Upper lobe of left lung (tissue), 4 donors: Measurements from ENCODE around the gene MAMLD1.

Experiments
- EP300 ChIP-seq, 4 donors: sonication (generic); formaldehyde crosslinking; IDR thresholded peaks; one replicate each; pipeline ENCODE4 v1.5.1; 2017; ENCODE audit warnings: antibody characterized with exemption in 4 of 4, control low read depth in 2 of 4
- POLR2A ChIP-seq, 4 donors: fragments of 450-650 bp; IDR thresholded peaks; one replicate each; pipeline ENCODE4 v1.5.1; 2016 to 2017; ENCODE audit warnings: antibody characterized with exemption in 4 of 4, mild to moderate bottlenecking in 2 of 4
- TF ChIP-seq, protein P1 (sequence below), 6 experiments: fragments of 450-650 bp in 4 of 6; fragments of 200-600 bp in 2 of 6; sonication (generic) in 2 of 6; IDR thresholded peaks; one replicate each; pipeline ENCODE4 v1.5.1; 2016 to 2019; ENCODE audit warnings: antibody characterized with exemption in 6 of 6

DNA sequence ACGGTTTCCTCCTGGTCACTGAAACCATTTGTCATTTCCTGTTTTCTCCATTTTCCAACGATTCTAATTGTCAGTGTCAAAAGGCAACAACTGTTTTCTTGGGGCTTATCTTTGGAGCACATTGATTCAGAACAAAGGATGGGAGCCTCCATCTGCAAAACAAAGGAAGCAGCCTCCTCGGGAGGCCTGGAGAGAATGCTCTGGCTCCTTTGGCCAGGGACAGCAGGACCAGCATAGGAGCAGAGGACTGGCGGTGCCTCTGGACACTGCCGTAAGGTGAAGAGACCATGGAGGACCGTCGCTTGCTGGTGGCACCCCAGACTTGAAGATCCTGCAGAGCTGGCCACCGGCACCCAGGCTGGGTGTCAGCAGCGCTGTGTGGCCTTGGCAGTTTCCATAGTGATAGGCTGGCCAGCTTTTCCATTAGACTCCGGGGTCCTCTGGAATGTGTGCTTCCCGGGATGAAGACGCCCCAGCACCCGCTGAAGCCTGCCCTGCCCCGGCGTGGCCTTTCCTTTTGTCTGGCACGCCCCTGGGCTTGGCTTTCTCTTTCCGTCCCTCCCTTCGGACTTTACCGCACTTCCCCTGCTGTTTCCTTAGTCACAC, 144.2 kb downstream of the MAMLD1 start:
- TF ChIP-seq, protein P1, sequence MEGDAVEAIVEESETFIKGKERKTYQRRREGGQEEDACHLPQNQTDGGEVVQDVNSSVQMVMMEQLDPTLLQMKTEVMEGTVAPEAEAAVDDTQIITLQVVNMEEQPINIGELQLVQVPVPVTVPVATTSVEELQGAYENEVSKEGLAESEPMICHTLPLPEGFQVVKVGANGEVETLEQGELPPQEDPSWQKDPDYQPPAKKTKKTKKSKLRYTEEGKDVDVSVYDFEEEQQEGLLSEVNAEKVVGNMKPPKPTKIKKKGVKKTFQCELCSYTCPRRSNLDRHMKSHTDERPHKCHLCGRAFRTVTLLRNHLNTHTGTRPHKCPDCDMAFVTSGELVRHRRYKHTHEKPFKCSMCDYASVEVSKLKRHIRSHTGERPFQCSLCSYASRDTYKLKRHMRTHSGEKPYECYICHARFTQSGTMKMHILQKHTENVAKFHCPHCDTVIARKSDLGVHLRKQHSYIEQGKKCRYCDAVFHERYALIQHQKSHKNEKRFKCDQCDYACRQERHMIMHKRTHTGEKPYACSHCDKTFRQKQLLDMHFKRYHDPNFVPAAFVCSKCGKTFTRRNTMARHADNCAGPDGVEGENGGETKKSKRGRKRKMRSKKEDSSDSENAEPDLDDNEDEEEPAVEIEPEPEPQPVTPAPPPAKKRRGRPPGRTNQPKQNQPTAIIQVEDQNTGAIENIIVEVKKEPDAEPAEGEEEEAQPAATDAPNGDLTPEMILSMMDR (IDR thresholded peaks at IDR 0.05): no peak
- no peak for TF ChIP-seq POLR2A (IDR thresholded peaks at IDR 0.05)
- no peak for TF ChIP-seq EP300 (IDR thresholded peaks at IDR 0.05)
